ENCODE results near the gene GRAMD1B. TPM values are rescaled to one million over a fixed set of nuclear protein-coding genes. Genes with fewer than 3 reads are reported as not detected.

Gene GRAMD1B
- total and polyA plus RNA-seq, 8 donors: 3.3 to 7.4 (median 4.8) TPM

DNA sequence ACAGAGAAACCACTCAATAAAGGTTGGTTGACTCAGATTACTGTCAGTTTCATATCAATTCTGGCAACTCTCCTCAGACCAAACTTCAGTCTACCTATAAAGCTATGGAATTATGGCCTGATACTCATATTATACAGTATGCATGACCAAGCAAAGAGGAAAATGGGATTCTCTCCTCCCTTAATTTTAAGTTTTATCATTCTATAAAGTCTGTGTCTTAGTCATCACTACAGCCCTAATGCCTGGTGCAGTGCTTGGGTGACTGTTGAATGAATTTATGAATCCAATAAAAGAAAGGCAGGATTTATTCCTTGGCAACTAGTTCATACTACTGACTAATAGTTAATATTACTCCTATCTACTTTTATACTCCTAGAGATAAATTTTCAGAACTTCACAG lies 37.6 kb upstream of the GRAMD1B start:
- TF ChIP-seq, protein P1, sequence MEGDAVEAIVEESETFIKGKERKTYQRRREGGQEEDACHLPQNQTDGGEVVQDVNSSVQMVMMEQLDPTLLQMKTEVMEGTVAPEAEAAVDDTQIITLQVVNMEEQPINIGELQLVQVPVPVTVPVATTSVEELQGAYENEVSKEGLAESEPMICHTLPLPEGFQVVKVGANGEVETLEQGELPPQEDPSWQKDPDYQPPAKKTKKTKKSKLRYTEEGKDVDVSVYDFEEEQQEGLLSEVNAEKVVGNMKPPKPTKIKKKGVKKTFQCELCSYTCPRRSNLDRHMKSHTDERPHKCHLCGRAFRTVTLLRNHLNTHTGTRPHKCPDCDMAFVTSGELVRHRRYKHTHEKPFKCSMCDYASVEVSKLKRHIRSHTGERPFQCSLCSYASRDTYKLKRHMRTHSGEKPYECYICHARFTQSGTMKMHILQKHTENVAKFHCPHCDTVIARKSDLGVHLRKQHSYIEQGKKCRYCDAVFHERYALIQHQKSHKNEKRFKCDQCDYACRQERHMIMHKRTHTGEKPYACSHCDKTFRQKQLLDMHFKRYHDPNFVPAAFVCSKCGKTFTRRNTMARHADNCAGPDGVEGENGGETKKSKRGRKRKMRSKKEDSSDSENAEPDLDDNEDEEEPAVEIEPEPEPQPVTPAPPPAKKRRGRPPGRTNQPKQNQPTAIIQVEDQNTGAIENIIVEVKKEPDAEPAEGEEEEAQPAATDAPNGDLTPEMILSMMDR (IDR thresholded peaks at IDR 0.05): no peak
- DNase-seq (no peak), ATAC-seq (no peak)
- intact Hi-C loops (cut with DNase I): no loop called here
- no peaks in the 10 kb centered on the region for H3K36me3 ChIP-seq
- no peak overlapping the region for H3K4me3 ChIP-seq
- no peaks in the 10 kb centered on the region for H3K9me3 ChIP-seq
- H3K4me1 ChIP-seq: no peaks in the 10 kb centered on the region
- no peaks in the 10 kb centered on the region for H3K27me3 ChIP-seq
- no peak overlapping the region for H3K27ac ChIP-seq

DNA sequence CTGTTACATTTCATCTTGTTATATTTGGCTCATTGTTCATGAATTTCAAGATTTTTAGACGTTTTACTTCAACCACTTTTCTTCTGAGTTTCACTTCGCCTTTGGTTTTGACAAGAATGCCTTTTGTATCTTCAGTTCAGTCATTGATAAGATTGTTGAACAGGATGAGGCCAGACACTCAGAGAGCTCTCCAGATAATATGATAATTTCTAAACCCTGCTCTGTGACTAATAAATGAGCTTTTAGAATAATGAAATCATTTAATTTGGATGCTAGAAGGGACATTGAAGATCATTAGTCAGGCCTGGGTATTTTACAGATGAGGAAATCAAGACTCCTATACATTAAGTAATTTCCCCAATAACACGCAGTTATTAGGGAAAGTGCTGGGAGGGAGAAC lies 37.2 kb upstream of the GRAMD1B start:
- no peak for ATAC-seq
- H3K4me1 ChIP-seq: no peaks in the 10 kb centered on the region
- no peak overlapping the region for H3K4me3 ChIP-seq
- no peak overlapping the region for H3K27ac ChIP-seq
- intact Hi-C loops (cut with DNase I): no loop called here
- TF ChIP-seq, protein P1 (IDR thresholded peaks at IDR 0.05): no peak
- H3K27me3 ChIP-seq: no peaks in the 10 kb centered on the region
- H3K9me3 ChIP-seq: no peaks in the 10 kb centered on the region
- no peaks in the 10 kb centered on the region for H3K36me3 ChIP-seq
- no peak for DNase-seq

DNA sequence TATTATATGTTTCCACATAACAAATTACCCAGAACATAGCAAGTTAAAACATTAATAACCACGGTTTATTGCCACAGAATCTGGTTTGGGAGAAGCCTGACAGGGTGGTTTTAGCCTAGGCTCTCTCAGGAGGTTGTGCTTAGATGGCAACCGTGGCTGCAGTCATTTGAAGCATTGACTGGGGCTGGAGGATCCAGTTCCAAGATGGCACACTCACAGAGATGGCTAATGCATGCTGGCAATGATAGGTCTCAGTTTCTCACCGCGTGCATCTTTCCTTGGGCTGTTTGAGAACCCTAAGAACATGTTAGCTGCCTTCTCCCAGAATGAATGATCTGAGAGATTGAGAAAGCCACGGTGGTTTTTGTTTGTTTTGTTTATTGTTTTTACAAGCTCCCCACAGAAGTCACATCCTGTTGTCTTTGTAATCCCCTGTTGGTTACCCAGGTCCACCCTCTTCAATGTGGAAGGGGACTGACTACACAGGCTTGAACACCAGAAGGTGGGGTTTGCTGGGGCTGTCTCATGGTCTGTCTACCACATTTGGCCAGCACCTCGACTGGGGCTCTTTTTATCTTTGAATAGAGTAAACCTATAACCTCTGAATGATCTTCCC lies 36.6 kb upstream of the GRAMD1B start:
- no peak overlapping the region for H3K27ac ChIP-seq
- TF ChIP-seq, protein P1 (IDR thresholded peaks at IDR 0.05): no peak
- no peaks in the 10 kb centered on the region for H3K4me1 ChIP-seq
- H3K36me3 ChIP-seq: no peaks in the 10 kb centered on the region
- no peak overlapping the region for H3K4me3 ChIP-seq
- H3K27me3 ChIP-seq: no peaks in the 10 kb centered on the region
- no peaks in the 10 kb centered on the region for H3K9me3 ChIP-seq
- ATAC-seq: no peak
- no peak for DNase-seq
- intact Hi-C loops (cut with DNase I): no loop called here

DNA sequence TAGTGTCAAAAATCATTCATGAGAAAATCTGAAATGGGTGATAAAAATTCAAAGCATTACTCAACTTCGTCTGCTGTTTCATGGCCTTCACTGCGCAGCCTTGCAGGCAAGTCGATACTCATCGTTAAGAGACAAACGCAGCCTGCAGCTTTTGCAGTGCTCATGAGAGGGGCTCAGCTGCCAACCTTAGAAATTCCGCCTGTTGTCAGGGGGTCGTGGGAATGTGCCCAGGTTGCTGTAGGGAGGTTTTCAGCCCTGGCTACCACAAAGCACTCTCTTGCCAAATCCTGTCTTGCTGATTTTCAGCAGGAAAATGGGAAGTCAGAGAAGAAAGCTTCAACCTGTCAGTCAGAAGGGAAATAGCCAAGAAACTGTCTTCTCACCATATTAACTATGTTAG lies 25.4 kb upstream of the GRAMD1B start:
- H3K36me3 ChIP-seq: no peaks in the 10 kb centered on the region
- intact Hi-C loops (cut with DNase I): no loop called here
- H3K9me3 ChIP-seq: no peaks in the 10 kb centered on the region
- TF ChIP-seq, protein P1 (IDR thresholded peaks at IDR 0.05): no peak
- H3K4me3 ChIP-seq: no peak overlapping the region
- peaks cover 0 to 9% of the 10 kb centered on the region in 2 donors for H3K4me1 ChIP-seq
- no peak overlapping the region for H3K27ac ChIP-seq
- ATAC-seq (no peak), DNase-seq (no peak)
- peaks cover 0 to 12% of the 10 kb centered on the region in 2 donors for H3K27me3 ChIP-seq

DNA sequence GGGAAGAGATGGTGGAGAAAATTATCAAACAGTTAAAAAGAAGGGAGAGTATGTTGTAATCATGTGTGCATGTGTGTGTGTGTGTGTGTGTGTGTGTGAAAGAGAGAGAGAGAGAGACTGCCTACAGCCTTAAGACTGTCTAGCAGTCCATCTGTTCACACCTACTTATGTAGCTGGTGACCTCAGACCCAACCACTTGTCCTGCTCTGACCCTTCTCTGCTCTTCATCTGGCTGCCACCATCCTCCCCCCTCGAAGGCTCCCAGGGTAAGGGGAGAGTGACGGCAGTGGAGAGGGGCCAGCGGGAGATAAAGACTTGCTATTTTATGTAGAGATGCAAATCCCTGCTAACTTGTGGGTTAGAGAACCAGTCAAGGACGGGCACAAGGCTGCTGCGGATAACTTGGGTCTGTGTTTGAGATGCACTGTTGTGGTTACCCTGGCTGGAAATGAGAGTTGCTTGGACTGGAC lies 24.9 kb upstream of the GRAMD1B start:
- Histone ChIP-seq H3K27me3 (peaks cover 0 to 12% of the 10 kb centered on the region in 2 donors), H3K27ac (no peak overlapping the region), H3K4me3 (no peak overlapping the region), H3K4me1 (peaks cover 0 to 9% of the 10 kb centered on the region in 2 donors), H3K36me3 (no peaks in the 10 kb centered on the region), H3K9me3 (no peaks in the 10 kb centered on the region)
- TF ChIP-seq, protein P1 (IDR thresholded peaks at IDR 0.05): no peak
- ATAC-seq: peak; percentile 25
- intact Hi-C loops (cut with DNase I): no loop called here
- DNase-seq: peak in 1 of 4 donors; percentile 57

All from left lung (tissue), 10 donors.